Adrenal gland (tissue), 5 donors: ENCODE measurements around the gene POU2F3.

Experiments used
- POLR2A ChIP-seq, 2 donors: fragments of 450-650 bp; IDR thresholded peaks; one replicate each; pipeline ENCODE4 v1.6.1; 2017; ENCODE audit warnings: antibody characterized with exemption in 2 of 2, mild to moderate bottlenecking in 2 of 2, moderate library complexity in 1 of 2
- TF ChIP-seq, protein P1 (sequence below), 6 experiments: fragments of 450-650 bp in 4 of 6; fragments of 200-600 bp in 2 of 6; sonication (generic) in 1 of 6; IDR thresholded peaks; 1 replicate in 5 of 6; 2 replicates in 1 of 6; pipeline versions ENCODE4 v1.5.1 to v1.8.0; 2016 to 2021; ENCODE audit warnings: antibody characterized with exemption in 6 of 6, mild to moderate bottlenecking in 2 of 6, moderate library complexity in 1 of 6
- donor health status: DM: no; HTN: no; CAD: no.

DNA sequence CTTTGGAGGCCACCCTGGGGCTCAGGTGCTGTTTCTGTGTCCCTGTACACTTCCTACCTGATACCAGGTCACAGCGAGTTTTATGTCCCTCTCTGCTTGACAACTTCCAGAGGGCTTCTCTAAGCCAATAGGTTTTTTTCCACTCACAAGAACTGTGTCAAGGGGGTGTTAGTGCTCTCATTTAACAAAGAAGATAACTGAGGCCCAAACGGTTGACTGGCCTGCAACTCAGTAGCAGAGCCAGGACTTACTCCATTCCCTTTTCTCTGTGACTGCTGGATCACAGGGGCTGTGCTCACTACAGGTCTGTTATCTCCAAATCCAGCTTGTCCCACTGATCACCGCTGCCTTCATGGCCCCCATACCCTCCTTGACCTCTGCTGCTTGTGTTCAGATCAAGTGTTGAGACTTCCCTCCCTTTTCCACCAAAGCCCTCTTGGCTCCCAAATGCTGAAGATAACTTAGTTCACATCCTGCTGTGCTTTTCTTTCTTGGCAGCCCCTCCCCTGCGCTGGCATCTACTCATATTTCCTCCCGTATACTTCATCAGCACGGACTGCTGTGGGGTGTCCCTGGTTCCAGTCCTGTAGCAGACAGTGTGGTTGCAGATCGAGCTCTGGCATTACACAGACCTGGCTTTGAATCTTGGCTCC, 41.3 kb downstream of the POU2F3 start:
- TF ChIP-seq, protein P1, sequence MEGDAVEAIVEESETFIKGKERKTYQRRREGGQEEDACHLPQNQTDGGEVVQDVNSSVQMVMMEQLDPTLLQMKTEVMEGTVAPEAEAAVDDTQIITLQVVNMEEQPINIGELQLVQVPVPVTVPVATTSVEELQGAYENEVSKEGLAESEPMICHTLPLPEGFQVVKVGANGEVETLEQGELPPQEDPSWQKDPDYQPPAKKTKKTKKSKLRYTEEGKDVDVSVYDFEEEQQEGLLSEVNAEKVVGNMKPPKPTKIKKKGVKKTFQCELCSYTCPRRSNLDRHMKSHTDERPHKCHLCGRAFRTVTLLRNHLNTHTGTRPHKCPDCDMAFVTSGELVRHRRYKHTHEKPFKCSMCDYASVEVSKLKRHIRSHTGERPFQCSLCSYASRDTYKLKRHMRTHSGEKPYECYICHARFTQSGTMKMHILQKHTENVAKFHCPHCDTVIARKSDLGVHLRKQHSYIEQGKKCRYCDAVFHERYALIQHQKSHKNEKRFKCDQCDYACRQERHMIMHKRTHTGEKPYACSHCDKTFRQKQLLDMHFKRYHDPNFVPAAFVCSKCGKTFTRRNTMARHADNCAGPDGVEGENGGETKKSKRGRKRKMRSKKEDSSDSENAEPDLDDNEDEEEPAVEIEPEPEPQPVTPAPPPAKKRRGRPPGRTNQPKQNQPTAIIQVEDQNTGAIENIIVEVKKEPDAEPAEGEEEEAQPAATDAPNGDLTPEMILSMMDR (IDR thresholded peaks at IDR 0.05): no peak
- no peak for TF ChIP-seq POLR2A (IDR thresholded peaks at IDR 0.05)
